Hepatic stellate cell (primary cell): Measurements from ENCODE around the gene TSPAN12.
A peak's percentile ranks its signal among the peaks of the same experiment; 100 is the strongest.

ENCODE experiments used
- DNase-seq: peaks from one replicate; pipeline ENCODE4 v3.0.0; 2011; ENCODE audit warnings: low spot score

TSPAN12 gene

GRCh38 chr7:120842121-120842621 is 15.8 kb downstream of the TSPAN12 start:
- no peak for DNase-seq

- DNase-seq, result no peak
These were observed 16.3 kb downstream of the TSPAN12 start for GRCh38 chr7:120841608-120842007.

DNA sequence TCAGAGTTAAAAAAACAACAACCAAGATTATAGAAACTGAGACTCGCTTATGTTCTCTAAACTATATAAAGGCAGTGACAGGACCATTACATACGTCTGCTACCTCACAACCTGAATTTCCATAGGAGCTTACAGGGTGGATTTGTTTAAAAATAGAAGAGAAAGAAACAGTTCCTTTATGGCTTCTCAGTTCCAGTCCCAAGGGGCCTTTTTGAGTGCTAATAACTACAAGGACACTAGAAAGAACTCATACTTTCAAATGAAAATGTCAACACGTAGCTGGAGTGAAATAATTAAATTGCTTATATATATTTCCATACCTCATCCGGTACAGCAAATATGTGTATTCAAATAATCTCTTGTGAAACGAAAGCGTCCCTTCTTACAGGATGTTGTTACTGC is 19.7 kb downstream of the TSPAN12 start:
- no peak for DNase-seq

DNA sequence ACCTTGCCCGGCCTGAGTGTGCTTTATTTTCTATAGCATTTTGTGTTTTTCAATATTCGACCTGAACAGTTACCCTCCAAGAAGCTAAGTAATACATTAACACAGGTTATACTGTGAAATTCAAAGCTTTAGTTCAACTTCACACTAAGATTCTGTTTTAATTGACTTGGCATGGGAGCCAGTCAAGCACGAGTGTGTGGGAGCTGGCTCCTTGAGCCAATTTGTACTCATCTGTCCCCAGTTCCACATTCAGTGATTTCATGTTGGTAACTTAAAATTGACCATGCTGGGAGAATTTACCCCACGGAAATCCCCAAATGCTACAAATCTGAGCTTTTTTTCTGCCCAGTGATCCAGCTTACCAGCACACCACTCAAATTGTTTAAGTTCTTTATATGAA is 20.3 kb downstream of the TSPAN12 start:
- DNase-seq, result no peak

- DNase-seq, result no peak
These were observed 21.3 kb downstream of the TSPAN12 start for GRCh38 chr7:120836556-120837115.

GRCh38 chr7:120834726-120835125 is 23.2 kb downstream of the TSPAN12 start:
- DNase-seq, result no peak

- DNase-seq, result no peak
These were observed 24.4 kb downstream of the TSPAN12 start for GRCh38 chr7:120833546-120833945.

DNA sequence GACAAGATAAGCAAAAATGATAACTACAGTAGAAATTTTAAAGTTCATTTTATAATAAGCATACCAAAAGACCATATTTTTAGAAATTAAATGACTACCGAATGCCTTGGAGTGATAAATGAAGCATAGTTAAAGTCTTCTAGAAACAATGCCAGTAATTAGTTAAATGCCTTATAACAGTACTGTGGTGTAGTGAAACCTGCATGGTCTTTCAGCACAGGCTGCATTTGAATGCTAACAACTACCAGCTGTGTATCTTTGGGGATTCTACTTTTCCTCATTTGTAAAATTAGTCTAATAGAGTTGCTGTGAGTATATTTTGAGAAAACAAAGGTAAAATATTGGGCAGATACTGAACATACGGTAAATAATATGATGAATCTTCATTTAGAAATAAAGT is 25.1 kb downstream of the TSPAN12 start:
- no peak for DNase-seq

- no peak for DNase-seq
These were observed 26.7 kb downstream of the TSPAN12 start for GRCh38 chr7:120831260-120831659.

- DNase-seq, result no peak
These were observed 28.5 kb downstream of the TSPAN12 start for GRCh38 chr7:120829487-120829886.

- DNase-seq, result no peak
These were observed 29.4 kb downstream of the TSPAN12 start for GRCh38 chr7:120828528-120828927.

GRCh38 chr7:120827371-120828118 is 30.4 kb downstream of the TSPAN12 start:
- DNase-seq, result no peak

DNA sequence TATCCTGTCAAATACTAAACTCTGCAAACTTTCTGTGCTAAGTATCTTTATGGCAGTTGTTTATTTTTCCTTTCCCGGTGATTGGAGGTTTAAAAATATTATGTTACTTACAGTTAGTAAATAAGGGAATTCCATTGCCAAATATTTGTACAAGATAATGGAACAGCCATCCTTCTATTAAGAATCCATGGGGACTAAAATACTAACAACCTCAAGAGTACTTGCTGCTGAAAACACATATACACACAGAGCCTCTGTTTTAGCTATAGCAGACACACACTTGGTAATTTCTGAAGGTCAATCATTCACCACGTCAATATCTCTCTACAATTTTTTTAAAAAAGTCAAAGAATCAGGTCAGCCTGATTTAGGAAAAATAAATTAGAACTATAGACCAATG is 32.4 kb downstream of the TSPAN12 start:
- DNase-seq, result no peak

- no peak for DNase-seq
These were observed 32.8 kb downstream of the TSPAN12 start for GRCh38 chr7:120825152-120825551.

GRCh38 chr7:120819861-120820260 is 38.1 kb downstream of the TSPAN12 start:
- no peak for DNase-seq

DNA sequence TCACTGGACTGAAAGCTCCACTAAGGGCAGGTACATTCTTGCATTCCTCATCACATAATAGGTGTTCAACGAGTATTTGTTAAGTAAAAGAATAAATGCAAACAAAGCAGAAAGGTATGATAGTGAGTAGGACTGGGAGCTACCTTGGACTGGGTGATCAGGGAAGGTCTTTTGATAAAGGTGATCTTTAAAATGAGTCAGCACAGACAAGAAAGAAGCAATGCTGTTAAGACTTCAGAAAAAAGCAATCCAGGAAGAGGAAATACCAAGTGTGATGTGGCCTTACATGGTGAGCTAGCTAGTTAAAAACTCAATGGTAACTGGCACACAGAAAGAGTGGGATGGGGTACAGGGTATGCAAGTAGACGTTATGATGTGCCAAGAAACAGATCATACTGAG is 40.1 kb downstream of the TSPAN12 start:
- DNase-seq, result no peak

DNA sequence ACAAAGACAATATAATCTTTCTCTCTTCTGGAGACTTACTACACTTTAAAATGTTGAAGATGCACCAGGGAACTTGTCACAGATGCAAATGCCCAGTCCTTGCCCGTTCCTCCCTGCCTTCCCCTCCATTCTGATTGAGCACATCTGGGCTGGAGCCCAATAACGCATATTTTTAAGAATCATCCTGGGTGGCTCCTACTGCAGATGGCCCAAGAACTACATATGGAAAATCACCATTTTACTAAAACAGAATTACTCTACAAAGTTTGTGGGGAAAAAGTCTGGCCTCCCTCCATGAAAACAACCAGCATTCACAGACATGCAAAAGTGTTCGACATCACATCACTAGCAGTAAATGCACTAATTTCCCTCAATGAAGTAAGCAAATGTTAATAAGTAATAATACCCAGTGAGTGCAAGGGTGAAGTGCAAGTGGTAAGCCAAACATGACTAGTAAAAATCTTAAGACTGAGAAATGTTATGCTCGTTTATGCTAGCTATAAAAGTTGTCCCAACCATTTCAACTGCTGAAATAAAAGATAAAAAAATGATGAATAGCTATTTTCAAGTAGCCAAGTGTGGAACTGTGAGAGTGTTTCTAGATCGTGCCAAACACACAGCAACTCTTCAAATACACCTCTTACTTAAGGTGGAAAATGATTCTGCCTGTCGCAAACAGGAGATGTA is 43.5 kb downstream of the TSPAN12 start:
- DNase-seq, result no peak

GRCh38 chr7:120813546-120814252 is 44.2 kb downstream of the TSPAN12 start:
- DNase-seq, result no peak

- no peak for DNase-seq
These were observed 44.9 kb downstream of the TSPAN12 start for GRCh38 chr7:120813089-120813488.

DNA sequence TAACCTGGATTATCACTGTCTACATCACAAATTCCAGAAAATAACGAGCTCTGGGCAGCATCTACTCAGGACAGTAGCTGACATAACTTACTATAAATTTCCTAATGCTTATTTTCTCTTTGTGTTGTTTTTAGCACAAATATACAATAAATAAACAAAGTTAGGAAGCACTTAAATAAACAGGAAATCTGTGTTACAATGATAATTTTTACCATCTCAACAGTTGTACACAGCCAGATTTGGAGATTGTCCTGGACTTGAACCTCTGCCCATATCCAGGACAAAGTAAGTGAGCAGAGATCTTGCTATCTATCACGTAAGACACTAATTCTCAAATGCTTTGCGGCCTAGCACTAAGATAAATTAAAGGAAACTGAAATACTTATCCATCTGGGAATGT is 48.7 kb downstream of the TSPAN12 start:
- DNase-seq, result no peak

DNA sequence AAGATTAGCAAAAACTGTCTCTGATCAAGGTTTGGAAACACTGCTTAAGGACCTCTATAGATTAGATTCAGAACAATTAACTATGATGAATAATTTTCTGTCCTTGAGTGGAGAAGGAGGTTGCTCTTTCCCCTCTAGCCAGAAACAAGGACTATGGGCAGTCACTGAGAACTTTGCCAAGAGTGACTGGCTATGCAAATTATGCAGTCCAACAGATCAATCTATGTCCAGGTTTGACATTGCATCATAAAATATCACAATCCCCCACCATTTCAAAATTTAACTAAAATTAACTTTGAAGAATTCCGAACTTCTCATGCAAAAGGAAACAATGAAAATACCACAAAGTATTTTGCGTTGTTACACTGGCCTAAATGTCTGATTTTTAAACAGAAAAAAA is 50.6 kb downstream of the TSPAN12 start:
- no peak for DNase-seq

GRCh38 chr7:120806669-120807068 is 51.3 kb downstream of the TSPAN12 start:
- peak; percentile 4 for DNase-seq
